Measurements from ENCODE around the gene CFAP43. TPM values are rescaled to one million over a fixed set of nuclear protein-coding genes. Genes with fewer than 3 reads are reported as not detected.

CFAP43 gene
- total and polyA plus RNA-seq, 4 donors, result 0.10 to 0.27 (median 0.19) TPM; not detected in 1

GRCh38 chr10:104090611-104091010 is 141.6 kb downstream of the CFAP43 start:
- intact Hi-C loops (cut with DNase I), result no loop called here

DNA sequence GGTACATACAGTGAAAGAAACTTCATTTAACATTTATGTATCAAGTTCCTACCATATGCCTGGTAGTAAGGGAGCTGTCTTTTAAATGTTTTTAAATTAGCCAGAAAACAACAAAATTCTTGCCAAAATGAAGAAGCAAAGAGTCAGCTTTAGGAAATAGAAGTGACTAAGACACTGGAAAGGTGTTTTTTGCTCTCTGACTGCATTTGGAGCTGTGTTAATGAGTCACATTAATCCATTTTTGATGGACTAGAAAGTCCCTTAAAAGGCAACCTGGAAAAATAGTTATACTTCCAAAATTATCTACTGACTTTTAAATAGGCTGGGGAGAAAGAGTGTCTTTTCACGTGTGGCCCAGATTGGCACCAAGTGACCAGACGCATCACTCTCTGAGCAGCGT is 142.5 kb downstream of the CFAP43 start:
- Histone ChIP-seq H3K9me3 (ENCODE audit: control insufficient read depth, low read length) (no peaks in the 10 kb centered on the region), H3K4me1 (ENCODE audit: control insufficient read depth in 1 of 2, insufficient read depth in 2 of 2, low read length in 2 of 2) (no peaks in the 10 kb centered on the region), H3K4me3 (ENCODE audit: low read length in 2 of 2) (no peak overlapping the region), H3K36me3 (ENCODE audit: control insufficient read depth in 1 of 2, insufficient read depth in 2 of 2, low read length in 1 of 2) (no peaks in the 10 kb centered on the region), H3K27me3 (ENCODE audit: control insufficient read depth in 1 of 2, insufficient read depth in 2 of 2, low read length in 1 of 2) (no peaks in the 10 kb centered on the region), H3K27ac (ENCODE audit: low read depth in 1 of 2, low read length in 2 of 2) (no peak overlapping the region)
- intact Hi-C loops (cut with DNase I), result no loop called here
- WGBS, 2 donors, result 47% methylated on average over 3 of the region's 3 CpGs
- no peak for DNase-seq
- no peak for ATAC-seq (ENCODE audit: low FRiP score)

More at GRCh38 chr10:104090611-104091010, 141.6 kb downstream of the CFAP43 start:
- WGBS, 2 donors, result 57 to 58% methylated on average over 2 of the region's 2 CpGs
- Histone ChIP-seq H3K27ac (ENCODE audit: low read depth in 1 of 2, low read length in 2 of 2) (no peak overlapping the region), H3K4me1 (ENCODE audit: control insufficient read depth in 1 of 2, insufficient read depth in 2 of 2, low read length in 2 of 2) (no peaks in the 10 kb centered on the region), H3K27me3 (ENCODE audit: control insufficient read depth in 1 of 2, insufficient read depth in 2 of 2, low read length in 1 of 2) (no peaks in the 10 kb centered on the region), H3K9me3 (ENCODE audit: control insufficient read depth, low read length) (no peaks in the 10 kb centered on the region), H3K4me3 (ENCODE audit: low read length in 2 of 2) (no peak overlapping the region), H3K36me3 (ENCODE audit: control insufficient read depth in 1 of 2, insufficient read depth in 2 of 2, low read length in 1 of 2) (no peaks in the 10 kb centered on the region)
- no peak for DNase-seq
- ATAC-seq (ENCODE audit: low FRiP score), result no peak

DNA sequence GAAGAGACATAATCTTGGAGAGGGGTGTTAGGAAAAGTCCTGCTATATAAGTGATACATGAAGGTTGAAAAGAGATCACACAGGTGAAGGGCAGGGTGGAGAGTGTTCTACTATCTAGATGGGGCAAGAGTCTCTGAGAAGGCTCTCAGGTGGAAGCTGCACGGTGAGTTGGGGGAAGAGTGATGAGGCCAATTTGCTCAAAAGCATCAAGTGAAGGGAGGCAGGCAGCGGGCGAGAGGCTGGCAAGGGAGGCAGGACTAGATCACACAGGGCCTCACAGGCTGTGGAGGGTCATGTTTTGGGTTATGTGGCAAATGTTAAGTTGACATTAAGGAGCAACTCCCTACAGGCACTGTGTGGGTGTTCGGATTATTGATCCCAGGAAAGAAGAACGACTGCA is 143.9 kb downstream of the CFAP43 start:
- Histone ChIP-seq H3K27me3 (ENCODE audit: control insufficient read depth in 1 of 2, insufficient read depth in 2 of 2, low read length in 1 of 2) (no peaks in the 10 kb centered on the region), H3K36me3 (ENCODE audit: control insufficient read depth in 1 of 2, insufficient read depth in 2 of 2, low read length in 1 of 2) (no peaks in the 10 kb centered on the region), H3K27ac (ENCODE audit: low read depth in 1 of 2, low read length in 2 of 2) (no peak overlapping the region), H3K4me1 (ENCODE audit: control insufficient read depth in 1 of 2, insufficient read depth in 2 of 2, low read length in 2 of 2) (no peaks in the 10 kb centered on the region), H3K9me3 (ENCODE audit: control insufficient read depth, low read length) (no peaks in the 10 kb centered on the region), H3K4me3 (ENCODE audit: low read length in 2 of 2) (no peak overlapping the region)
- DNase-seq (no peak), ATAC-seq (ENCODE audit: low FRiP score) (no peak)
- WGBS, 2 donors, result 86 to 90% methylated on average over 5 of the region's 5 CpGs
- intact Hi-C loops (cut with DNase I), result no loop called here

DNA sequence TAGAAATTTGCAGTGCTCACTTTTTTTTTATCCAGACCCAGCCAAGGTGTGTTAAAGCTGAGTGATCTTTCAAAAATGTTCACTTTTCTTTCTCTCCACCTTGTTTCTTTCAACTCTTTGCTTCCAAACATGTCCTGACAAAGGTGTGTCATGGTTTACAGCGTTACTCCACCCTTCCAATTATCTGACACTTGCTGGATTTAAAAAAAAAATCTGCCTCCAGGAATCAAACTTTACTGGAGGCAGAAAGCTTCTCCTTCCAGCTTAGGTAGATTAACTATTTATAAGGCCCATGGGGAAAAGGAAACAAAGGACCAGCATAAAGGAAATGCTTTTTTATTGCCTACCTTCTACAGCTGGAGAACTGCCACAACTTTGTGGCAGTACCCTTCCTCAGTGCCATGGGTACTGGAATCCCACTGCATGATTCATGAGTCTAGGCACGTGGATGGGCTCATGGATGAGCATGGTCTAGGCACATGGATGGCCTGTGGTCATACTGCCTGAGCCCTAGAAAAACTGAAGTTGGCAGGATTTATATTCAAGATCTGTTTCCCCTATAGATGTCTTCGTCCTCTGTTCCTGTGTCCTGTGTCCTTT is 146.3 kb downstream of the CFAP43 start, which contains the start of gene COL17A1:
TSS of gene COL17A1 (minus strand) at position 80 of the 600 bp plus-strand sequence. CDS start 5,207 bp downstream, outside the sequence.
- ATAC-seq (ENCODE audit: low FRiP score) (no peak), DNase-seq (no peak)
- H3K4me1 ChIP-seq (ENCODE audit: control insufficient read depth in 1 of 2, insufficient read depth in 2 of 2, low read length in 2 of 2), result no peaks in the 10 kb centered on the region
- H3K36me3 ChIP-seq (ENCODE audit: control insufficient read depth in 1 of 2, insufficient read depth in 2 of 2, low read length in 1 of 2), result no peaks in the 10 kb centered on the region
- intact Hi-C loops (cut with DNase I), result no loop called here
- H3K4me3 ChIP-seq (ENCODE audit: low read length in 2 of 2), result no peak within 1 kb of the TSS
- no peaks in the 10 kb centered on the region for H3K27me3 ChIP-seq (ENCODE audit: control insufficient read depth in 1 of 2, insufficient read depth in 2 of 2, low read length in 1 of 2)
- WGBS, 2 donors, result 87% methylated on average over 3 of the region's 3 CpGs
- no peaks in the 10 kb centered on the region for H3K9me3 ChIP-seq (ENCODE audit: control insufficient read depth, low read length)
- no peak within 1 kb of the TSS for H3K27ac ChIP-seq (ENCODE audit: low read depth in 1 of 2, low read length in 2 of 2)

- H3K27me3 ChIP-seq (ENCODE audit: control insufficient read depth in 1 of 2, insufficient read depth in 2 of 2, low read length in 1 of 2), result no peaks in the 10 kb centered on the region
- DNase-seq (no peak), ATAC-seq (ENCODE audit: low FRiP score) (no peak)
- no peaks in the 10 kb centered on the region for H3K4me1 ChIP-seq (ENCODE audit: control insufficient read depth in 1 of 2, insufficient read depth in 2 of 2, low read length in 2 of 2)
- no peaks in the 10 kb centered on the region for H3K36me3 ChIP-seq (ENCODE audit: control insufficient read depth in 1 of 2, insufficient read depth in 2 of 2, low read length in 1 of 2)
- H3K4me3 ChIP-seq (ENCODE audit: low read length in 2 of 2), result no peak overlapping the region
- intact Hi-C loops (cut with DNase I), result no loop called here
- no peak overlapping the region for H3K27ac ChIP-seq (ENCODE audit: low read depth in 1 of 2, low read length in 2 of 2)
- 78 to 85% methylated on average over 5 of the region's 5 CpGs for WGBS, 2 donors
- no peaks in the 10 kb centered on the region for H3K9me3 ChIP-seq (ENCODE audit: control insufficient read depth, low read length)
Measured at GRCh38 chr10:104084482-104085142, 147.6 kb downstream of the CFAP43 start.

DNA sequence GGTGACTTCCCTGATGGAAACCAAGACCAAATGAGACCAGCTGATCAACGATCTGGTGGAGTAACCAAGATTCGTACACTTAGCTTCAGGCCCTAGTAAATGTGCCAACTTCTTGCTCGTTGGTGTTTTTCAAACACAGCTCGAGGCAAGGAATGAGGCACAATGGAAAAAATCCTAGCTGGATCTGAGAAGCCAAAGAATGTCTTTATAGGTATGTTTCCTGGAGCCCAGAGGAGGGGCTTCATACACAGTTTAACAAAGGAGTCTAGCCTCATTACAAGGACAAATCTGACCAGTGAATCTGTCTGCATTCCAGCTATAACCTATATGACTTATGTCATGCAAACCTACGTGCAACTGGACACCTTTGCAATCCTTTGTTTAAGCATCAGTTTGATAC is 150.2 kb downstream of the CFAP43 start:
- intact Hi-C loops (cut with DNase I), result no loop called here
- DNase-seq (no peak), ATAC-seq (ENCODE audit: low FRiP score) (no peak)
- 30 to 35% methylated on average over 5 of the region's 5 CpGs for WGBS, 2 donors
- no peak overlapping the region for H3K4me3 ChIP-seq (ENCODE audit: low read length in 2 of 2)
- H3K27me3 ChIP-seq (ENCODE audit: control insufficient read depth in 1 of 2, insufficient read depth in 2 of 2, low read length in 1 of 2), result no peaks in the 10 kb centered on the region
- no peaks in the 10 kb centered on the region for H3K36me3 ChIP-seq (ENCODE audit: control insufficient read depth in 1 of 2, insufficient read depth in 2 of 2, low read length in 1 of 2)
- H3K27ac ChIP-seq (ENCODE audit: low read depth in 1 of 2, low read length in 2 of 2), result no peak overlapping the region
- H3K9me3 ChIP-seq (ENCODE audit: control insufficient read depth, low read length), result no peaks in the 10 kb centered on the region
- H3K4me1 ChIP-seq (ENCODE audit: control insufficient read depth in 1 of 2, insufficient read depth in 2 of 2, low read length in 2 of 2), result no peaks in the 10 kb centered on the region

DNA sequence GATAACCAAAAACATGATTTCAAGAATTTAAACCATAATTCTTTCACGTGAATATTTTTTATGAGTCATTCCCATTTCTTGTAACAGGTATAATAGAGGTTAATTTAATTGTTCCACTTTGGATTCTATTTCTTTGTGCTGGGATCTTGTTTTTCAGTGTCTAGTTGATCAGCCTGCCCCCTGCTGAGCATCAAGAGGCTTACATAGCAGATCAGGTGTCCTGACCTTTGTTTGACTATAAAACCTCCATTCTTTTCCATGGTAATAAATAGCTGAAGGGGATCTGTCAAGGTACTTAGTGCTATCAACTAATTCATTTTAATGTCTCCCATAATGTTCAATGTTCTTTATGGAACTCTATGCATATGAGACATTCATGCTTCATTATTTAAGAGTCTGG is 151.4 kb downstream of the CFAP43 start:
- no peaks in the 10 kb centered on the region for H3K9me3 ChIP-seq (ENCODE audit: control insufficient read depth, low read length)
- H3K36me3 ChIP-seq (ENCODE audit: control insufficient read depth in 1 of 2, insufficient read depth in 2 of 2, low read length in 1 of 2), result no peaks in the 10 kb centered on the region
- no peak overlapping the region for H3K27ac ChIP-seq (ENCODE audit: low read depth in 1 of 2, low read length in 2 of 2)
- H3K27me3 ChIP-seq (ENCODE audit: control insufficient read depth in 1 of 2, insufficient read depth in 2 of 2, low read length in 1 of 2), result no peaks in the 10 kb centered on the region
- H3K4me1 ChIP-seq (ENCODE audit: control insufficient read depth in 1 of 2, insufficient read depth in 2 of 2, low read length in 2 of 2), result no peaks in the 10 kb centered on the region
- 64 to 68% methylated on average over 1 of the region's 1 CpG for WGBS, 2 donors
- H3K4me3 ChIP-seq (ENCODE audit: low read length in 2 of 2), result no peak overlapping the region
- intact Hi-C loops (cut with DNase I), result no loop called here
- ATAC-seq (ENCODE audit: low FRiP score), result no peak
- DNase-seq, result no peak
